Stimulated activated CD8-positive, alpha-beta memory T cell treated with anti-CD3 and anti-CD28 coated beads, Interleukin-2, amount 100 ng/mL, for 1 hour (primary cell): Measurements from ENCODE around the gene HSD17B1.
"Not testable (repeated sequence)": the region's sequence is repeated elsewhere in the genome, so short reads cannot be mapped to it uniquely, and the experiment has no call there.

Source experiments
- DNase-seq, 2 donors: peaks; one replicate each; pipeline ENCODE4 v3.0.0-alpha.2; 2020; ENCODE audit warnings: low read depth in 2 of 2

HSD17B1 gene

DNA sequence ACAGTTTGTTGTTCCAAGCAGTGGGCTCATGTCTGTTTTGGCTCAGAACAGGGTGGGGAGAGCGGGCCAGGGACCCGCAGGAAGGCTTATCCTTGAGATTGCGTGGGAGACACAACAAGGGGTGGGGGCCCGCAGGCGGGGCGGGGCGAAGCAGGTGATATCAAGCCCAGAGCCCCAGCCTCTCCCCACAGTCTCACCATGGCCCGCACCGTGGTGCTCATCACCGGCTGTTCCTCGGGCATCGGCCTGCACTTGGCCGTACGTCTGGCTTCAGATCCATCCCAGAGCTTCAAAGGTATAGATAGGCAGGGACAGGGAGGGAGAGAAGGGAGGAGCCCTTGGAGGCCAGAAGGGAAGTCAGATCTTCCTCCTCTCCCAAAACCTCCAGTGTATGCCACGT is at the start of gene HSD17B1:
HSD17B1 (plus strand) TSS at position 188 of the 400 bp plus-strand sequence; CDS start at position 199, 11 bp downstream.
- not testable (repeated sequence) for DNase-seq

- no peak for DNase-seq
Observed at GRCh38 chr17:42502926-42503325, 49.8 kb upstream of the HSD17B1 start.

GRCh38 chr17:42507671-42508070 is 45.1 kb upstream of the HSD17B1 start:
- DNase-seq: no peak

GRCh38 chr17:42508426-42509165 is 44.1 kb upstream of the HSD17B1 start:
- no peak for DNase-seq

GRCh38 chr17:42509409-42509808 is 43.3 kb upstream of the HSD17B1 start:
- DNase-seq: no peak

DNA sequence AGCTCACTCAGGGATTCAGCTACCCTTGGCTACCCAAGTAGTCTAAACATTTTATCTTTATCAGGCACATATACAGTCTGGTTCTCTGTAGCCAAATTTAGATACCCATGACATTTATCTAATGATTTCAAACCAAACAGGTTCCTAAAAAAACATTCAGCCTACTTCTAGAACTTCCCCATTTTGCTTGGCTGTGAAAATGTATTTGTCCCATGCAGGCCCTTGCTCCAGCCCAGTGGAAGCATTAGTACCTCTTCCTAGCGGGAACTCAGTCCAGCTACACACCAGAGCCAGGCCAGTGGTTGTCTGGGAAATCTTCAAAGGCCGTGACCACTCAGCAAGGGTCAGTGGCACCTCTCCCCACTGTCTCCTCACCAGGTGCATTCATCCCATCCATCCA is 42.9 kb upstream of the HSD17B1 start:
- DNase-seq: no peak

DNA sequence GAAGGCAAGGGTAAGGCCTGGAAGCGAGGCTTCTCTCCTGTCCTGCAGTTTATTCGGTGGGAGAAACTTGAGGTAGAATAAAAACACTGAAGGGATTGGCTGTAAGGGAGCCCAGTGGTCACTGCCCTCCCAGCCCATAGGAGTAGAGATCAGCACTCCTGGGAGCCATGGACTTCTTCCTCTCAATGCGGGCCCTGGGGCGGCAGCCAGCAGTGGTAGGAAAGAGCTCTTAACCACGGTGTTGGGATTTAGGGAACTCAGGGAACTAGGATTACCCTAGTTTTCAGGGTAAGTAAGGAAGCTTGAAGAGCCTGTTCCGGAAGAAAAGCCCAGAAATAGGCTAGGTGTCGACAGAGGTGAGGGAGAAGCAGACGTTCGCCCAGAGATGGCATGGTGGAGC is 40.5 kb upstream of the HSD17B1 start:
- DNase-seq: no peak

- DNase-seq: no peak
Observed at GRCh38 chr17:42512733-42513251, 39.9 kb upstream of the HSD17B1 start.

GRCh38 chr17:42513686-42514085 is 39.0 kb upstream of the HSD17B1 start:
- DNase-seq: no peak

DNA sequence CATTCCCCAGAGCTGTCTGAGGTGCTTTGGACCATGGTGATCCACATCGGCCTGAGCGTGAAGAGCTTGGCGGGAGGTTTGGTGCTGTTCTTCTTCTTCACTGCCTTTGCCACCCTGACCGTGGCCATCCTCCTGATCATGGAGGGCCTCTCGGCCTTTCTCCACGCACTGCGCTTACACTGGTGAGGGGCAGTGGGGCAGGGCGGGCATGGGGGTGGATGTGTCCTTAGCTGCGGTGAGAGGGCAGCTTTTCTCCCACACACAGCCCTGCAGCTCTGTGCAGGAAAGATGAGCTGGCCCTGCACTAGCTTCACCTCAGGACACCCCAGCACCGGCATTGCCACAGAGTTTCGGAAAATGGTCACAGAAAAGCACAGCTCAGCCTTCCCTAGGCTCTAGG is 38.4 kb upstream of the HSD17B1 start:
- no peak for DNase-seq

DNA sequence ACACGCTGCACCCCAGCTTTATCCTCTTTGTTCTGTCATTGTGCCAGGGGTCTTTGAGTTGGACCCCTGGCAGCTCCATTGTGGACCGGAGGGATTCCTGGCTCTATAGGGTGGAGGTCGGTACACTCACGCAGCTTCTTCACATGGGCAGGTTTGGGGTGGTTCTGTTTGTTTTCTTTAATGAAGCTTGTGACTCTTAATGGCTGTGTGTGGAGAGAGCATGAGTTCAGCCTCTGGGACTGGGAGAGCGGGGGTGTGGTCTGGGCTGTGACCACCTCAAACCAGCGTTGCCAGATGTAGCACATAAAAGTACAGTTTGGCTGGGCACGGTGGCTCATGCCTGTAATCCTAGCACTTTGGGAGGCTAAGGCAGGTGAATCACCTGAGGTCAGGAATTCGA is 37.9 kb upstream of the HSD17B1 start:
- DNase-seq: no peak

GRCh38 chr17:42517516-42517915 is 35.2 kb upstream of the HSD17B1 start:
- DNase-seq: peak; percentile 63 to 68

GRCh38 chr17:42518046-42518754 is 34.5 kb upstream of the HSD17B1 start:
- no peak for DNase-seq

- DNase-seq: no peak
Observed at GRCh38 chr17:42518755-42519545, 33.8 kb upstream of the HSD17B1 start.

- DNase-seq: no peak
Observed at GRCh38 chr17:42519546-42520491, 32.9 kb upstream of the HSD17B1 start.

DNA sequence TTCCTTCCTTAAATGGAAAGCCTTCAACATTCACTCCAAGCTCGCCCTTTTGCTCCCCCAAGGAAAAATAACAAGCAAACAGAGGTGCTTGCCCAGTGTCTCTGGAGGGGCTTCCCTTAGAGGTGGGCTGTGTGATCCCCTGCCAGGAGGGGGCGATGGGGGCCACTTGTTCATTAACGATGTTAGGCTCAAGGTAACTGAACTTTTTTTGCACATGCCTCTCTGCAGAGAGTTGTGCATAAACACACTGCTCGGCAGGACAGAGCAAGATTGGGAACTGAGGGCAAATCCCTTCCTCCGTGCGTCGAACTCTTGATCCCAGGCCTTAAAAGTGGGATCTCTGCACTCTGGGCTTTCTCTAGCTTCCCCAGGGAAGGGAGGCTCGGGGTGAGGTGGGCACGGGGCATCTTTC is 32.2 kb upstream of the HSD17B1 start:
- no peak for DNase-seq

DNA sequence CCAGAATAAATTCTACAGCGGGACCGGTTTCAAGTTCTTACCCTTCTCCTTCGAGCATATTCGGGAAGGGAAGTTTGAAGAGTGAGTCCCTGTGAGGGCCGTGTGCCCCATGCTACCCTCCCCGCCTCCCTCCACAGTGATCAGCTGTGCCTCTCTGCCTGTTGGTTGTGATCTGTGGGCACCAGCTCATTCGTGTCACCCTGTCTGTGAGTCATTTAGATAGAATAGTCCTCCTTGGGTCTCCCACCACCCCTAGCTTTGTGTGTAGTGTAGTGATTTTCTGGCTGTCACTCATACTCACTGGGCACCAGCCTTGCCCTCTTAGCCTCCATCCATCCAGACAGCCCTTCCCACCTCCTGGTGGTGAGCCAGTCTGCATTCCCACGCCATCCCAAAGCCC is 31.7 kb upstream of the HSD17B1 start:
- no peak for DNase-seq

- DNase-seq: no peak
Observed at GRCh38 chr17:42521666-42522262, 31.0 kb upstream of the HSD17B1 start.

DNA sequence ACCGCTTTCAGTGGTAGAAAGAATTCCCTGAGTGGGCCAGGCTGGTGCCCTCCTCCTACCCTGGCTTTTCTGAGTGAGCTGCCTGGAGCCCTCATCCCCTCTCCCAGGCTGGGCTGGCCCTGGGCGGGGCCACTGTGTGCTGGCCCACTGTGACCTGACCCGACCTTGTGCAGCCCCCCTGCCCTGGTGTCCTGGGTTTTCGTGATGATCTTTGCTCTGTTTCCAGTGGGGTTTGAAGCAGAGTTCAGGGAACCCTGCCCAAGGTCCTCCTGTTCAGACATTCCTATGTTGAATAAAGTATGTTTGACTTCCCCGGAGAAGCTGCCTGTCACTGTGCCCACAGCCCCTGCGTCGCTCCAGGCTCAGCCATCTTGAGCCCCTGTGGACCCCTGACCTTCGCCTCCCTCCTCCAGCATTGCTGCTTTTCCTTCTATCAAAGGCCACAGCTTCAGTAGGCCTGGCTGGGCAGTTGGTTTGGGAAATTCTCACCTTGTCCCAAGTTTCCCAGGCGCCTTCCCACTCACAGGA is 30.4 kb upstream of the HSD17B1 start:
- no peak for DNase-seq

DNA sequence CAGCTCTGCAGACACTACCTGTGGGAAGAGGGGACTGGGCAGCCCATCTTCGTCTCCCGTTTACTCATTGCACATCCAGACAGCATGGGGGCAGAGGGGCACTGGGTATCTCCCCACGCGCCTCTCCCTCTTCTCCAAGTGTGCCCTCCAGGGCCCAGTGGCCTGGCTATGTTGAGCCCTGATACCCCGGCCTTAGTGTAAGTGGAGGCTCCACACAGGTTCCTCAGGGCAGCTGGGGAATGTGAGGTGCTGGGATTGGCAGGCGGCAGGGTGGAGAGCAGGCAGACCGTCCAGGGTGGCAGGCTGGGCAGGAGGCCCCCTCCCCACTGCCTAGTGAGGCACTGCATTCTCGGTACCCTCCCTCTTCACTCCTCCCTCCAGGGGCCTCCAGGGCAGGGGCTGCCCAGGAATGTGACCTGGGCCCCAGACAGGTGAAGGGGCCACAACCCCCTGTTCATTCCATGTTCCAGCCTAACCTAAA is 29.9 kb upstream of the HSD17B1 start:
- DNase-seq: no peak
